Omental fat pad (tissue), 4 donors: ENCODE data around the gene SRGAP1. TPM values are rescaled to one million over a fixed set of nuclear protein-coding genes. Genes with fewer than 3 reads are reported as not detected.
A peak's percentile ranks its signal among the peaks of the same experiment; 100 is the strongest.

Source experiments
- ATAC-seq: fragments of 150-250 bp; one replicate; pipeline ENCODE4 v1.9.1; 2016; ENCODE audit warnings: mild to moderate bottlenecking, moderate library complexity; ENCODE audit not compliant: low FRiP score
- DNase-seq: peaks from one replicate; pipeline ENCODE4 v3.0.0-alpha.2; 2019; ENCODE audit warnings: low spot score
- total RNA-seq, 4 donors: library from RNA; depleted of rRNA; stranded (reverse); fragments of >200 nt; gene quantifications; one replicate each; pipeline ENCODE4 v1.1.0, GENCODE V29; 2016
- TF ChIP-seq, protein P1 (sequence below), 3 donors: fragments of 450-650 bp; IDR thresholded peaks; one replicate each; pipeline ENCODE4 v1.5.1; 2016 to 2017; ENCODE audit warnings: antibody characterized with exemption in 3 of 3, mild to moderate bottlenecking in 3 of 3, moderate library complexity in 2 of 3

SRGAP1 gene
- total RNA-seq, 4 donors from 2014 or later = 10.6 to 69.1 (median 12.9) TPM

DNA sequence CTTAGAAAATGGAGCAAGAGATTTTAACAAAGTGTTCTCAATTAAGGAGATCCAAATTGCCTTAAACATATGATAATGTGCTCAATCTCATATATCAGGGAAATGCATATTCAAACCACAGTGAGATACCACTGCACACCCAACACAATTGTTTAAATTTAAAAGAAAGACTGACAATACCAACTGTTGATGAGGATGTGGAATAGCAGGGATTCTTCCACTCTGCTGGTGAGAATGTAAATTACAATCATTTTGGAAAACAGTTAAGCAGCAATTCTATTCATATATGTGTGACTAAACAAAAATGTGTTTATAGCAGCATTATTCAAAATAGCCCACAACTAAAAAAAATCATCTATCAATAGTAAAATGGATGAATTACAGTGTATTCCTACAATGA is 233.4 kb downstream of the SRGAP1 start:
- TF ChIP-seq, protein P1, sequence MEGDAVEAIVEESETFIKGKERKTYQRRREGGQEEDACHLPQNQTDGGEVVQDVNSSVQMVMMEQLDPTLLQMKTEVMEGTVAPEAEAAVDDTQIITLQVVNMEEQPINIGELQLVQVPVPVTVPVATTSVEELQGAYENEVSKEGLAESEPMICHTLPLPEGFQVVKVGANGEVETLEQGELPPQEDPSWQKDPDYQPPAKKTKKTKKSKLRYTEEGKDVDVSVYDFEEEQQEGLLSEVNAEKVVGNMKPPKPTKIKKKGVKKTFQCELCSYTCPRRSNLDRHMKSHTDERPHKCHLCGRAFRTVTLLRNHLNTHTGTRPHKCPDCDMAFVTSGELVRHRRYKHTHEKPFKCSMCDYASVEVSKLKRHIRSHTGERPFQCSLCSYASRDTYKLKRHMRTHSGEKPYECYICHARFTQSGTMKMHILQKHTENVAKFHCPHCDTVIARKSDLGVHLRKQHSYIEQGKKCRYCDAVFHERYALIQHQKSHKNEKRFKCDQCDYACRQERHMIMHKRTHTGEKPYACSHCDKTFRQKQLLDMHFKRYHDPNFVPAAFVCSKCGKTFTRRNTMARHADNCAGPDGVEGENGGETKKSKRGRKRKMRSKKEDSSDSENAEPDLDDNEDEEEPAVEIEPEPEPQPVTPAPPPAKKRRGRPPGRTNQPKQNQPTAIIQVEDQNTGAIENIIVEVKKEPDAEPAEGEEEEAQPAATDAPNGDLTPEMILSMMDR (IDR thresholded peaks at IDR 0.05) = no peak
- no peak for ATAC-seq
- no peak for DNase-seq

DNA sequence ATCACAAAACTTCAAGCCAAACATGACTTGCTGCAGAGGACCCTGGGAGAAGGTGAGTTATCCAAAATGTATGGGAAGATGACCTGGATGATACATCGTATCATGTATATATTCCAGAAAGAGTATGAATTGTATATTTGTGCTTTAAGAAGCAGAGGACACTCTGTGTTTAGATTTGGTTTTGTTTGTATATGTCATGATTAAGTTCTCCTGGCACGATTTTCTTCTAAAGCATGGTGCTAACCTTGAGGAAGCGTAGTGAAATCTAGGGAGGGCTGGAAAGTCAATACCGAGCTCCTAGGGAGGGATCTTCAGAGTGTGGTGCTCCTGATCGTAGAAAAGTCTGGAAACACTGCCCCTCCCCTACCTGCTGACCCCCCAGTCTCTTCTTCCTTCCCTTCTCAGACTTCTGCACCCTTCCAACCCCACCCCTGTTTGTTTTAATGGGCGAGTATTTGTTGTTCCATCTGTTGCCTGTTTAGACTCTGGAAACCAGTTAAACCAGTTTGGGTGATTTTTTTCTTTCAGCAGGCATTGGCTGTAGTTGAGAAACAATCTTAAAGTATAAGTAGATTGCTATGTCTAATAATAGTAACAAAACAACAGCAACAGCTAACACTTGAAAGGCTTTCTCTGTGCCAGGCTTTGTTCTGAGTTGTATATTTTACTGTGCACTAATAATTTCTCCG is 236.0 kb downstream of the SRGAP1 start:
- ATAC-seq (no peak), DNase-seq (no peak)
- TF ChIP-seq, protein P1 (IDR thresholded peaks at IDR 0.05) = no peak

DNA sequence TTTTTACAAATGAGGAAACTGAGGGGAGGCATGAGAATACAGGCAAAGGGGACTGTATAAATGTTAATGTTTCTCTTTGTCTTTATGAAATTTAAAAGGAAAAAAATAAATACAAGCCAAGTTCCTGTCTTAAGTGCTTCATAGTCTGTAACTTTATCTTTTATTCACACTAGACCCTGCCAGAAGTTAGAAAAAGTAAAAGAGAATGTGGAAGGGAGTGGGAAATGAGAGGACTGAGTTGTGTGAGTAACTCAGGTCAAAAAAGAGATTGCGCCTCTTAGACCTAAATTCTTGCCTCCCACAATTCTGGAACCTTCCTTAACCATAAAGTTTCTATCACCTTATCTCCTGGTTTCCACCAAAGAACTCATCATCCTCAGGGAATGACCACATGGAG is 236.5 kb downstream of the SRGAP1 start:
- TF ChIP-seq, protein P1 (IDR thresholded peaks at IDR 0.05) = no peak
- peak; percentile 61 for ATAC-seq
- DNase-seq = no peak

DNA sequence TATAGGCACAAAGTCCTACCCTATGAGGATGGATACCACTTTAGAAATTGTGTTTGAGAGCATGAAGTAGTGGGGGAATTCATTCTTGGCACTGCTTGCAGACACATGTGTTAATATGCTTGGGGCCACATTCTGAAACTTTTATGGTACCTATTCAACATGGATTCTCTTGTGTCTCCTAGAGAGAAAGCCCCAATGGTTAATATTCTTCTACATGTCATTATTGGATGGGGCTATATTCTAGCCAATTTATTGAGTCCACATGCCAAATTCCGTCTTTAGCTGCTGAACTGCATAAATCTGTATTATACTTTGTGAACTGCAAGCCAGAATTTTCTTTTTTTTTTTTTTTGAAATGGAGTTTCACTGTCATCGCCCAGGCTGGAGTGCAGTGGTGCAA is 237.6 kb downstream of the SRGAP1 start:
- TF ChIP-seq, protein P1 (IDR thresholded peaks at IDR 0.05) = no peak
- DNase-seq (no peak), ATAC-seq (no peak)

DNA sequence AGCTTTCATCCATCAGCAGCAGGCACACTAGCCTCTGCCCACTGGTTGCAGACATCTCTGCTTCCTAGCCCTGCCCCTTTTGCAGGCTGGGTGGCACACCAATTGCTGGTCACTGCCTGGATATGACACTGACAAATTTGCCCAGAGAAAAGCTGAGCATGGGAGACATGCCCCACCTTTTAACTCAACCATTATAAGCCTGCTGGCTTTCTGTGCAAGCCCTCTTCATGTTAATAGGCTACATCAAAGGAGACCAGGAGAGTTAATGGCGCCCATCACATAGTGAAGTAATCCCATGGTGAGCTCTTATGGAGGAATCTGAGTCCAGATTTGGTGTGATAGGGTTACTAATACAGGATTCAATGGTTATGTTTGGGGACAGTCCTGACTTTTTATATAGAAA is 238.4 kb downstream of the SRGAP1 start:
- TF ChIP-seq, protein P1 (IDR thresholded peaks at IDR 0.05) = no peak
- peak; percentile 17 for ATAC-seq
- no peak for DNase-seq

DNA sequence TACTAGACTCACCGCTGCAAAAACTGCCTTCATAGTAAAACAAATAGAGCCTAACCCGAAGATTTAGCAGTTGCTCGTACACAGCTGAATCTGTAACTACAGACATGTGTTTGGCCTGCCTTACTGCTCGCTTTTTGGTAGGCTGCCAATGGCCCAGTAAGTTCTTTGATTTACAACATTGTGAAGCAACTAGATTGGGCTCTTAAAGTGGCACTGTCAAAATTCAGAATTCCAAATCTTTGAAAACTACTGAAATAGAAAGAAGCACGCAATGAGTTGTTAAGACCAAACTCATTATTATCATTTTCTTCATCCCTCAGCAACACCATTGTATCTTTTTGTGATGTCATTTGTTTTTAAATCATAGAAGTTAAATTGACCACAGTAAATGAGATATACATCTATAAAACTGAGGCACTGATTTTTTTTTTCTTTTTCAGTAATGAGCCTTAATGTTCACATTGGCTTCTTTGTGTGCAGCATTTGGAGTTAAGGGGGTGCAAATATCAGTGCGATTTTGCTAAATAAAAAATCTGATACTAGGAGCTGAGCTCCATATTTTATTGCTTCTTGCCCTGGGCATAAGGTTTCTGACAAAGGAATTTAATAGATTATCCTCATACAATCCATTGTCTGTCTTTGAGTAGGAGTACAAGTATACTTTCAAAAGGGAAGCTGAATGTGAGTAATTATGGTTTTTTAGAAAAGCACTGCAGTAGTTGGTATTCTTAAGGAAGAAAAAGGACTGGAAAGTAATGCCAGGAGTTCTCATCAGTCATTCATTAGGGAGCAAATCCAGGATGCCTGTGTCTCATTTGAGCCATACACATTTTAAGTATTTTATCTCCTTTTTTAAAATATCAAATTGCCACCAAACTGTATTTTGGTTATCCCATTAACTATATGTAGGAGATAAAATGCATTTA is 239.0 kb downstream of the SRGAP1 start:
- peak; percentile 46 for DNase-seq
- peak; percentile 68 for ATAC-seq
- TF ChIP-seq, protein P1 (IDR thresholded peaks at IDR 0.05) = no peak
